GM06990 (cell line): Measurements from ENCODE around the gene SRC.
"Not testable (repeated sequence)": the region's sequence is repeated elsewhere in the genome, so short reads cannot be mapped to it uniquely, and the experiment has no call there.

Source experiments
- DNase-seq: peaks from one replicate; pipeline ENCODE4 v3.0.0-alpha.2; 2011; ENCODE audit not compliant: insufficient read length; ENCODE audit errors: extremely low read depth
- H3K27me3 ChIP-seq: replicated peaks from 2 replicates; pipeline ENCODE4 v1.6.0; 2011; ENCODE audit warnings: low read length; ENCODE audit not compliant: control insufficient read depth, insufficient read depth
- H3K36me3 ChIP-seq: 2 replicates; pipeline ENCODE4 v1.5.1; 2011; ENCODE audit warnings: low read length; ENCODE audit not compliant: control insufficient read depth, insufficient read depth
- H3K4me3 ChIP-seq: replicated peaks from 2 replicates; pipeline ENCODE4 v1.5.1; 2011; ENCODE audit warnings: low read depth, mild to moderate bottlenecking, control low read depth, low read length
- TF ChIP-seq, protein P1 (sequence below): IDR thresholded peaks from 2 replicates; pipeline ENCODE4 v1.5.1; 2011; ENCODE audit warnings: low read length, control low read depth, mild to moderate bottlenecking, inconsistent platforms; ENCODE audit not compliant: insufficient read depth, poor library complexity, severe bottlenecking

The SRC gene

GRCh38 chr20:37339208-37339607 lies 6.7 kb upstream of the SRC start:
- DNase-seq, result no peak
- H3K27me3 ChIP-seq, result no peaks in the 10 kb centered on the region
- H3K36me3 ChIP-seq, result no peaks in the 10 kb centered on the region
- no peak overlapping the region for H3K4me3 ChIP-seq
- TF ChIP-seq, protein P1, sequence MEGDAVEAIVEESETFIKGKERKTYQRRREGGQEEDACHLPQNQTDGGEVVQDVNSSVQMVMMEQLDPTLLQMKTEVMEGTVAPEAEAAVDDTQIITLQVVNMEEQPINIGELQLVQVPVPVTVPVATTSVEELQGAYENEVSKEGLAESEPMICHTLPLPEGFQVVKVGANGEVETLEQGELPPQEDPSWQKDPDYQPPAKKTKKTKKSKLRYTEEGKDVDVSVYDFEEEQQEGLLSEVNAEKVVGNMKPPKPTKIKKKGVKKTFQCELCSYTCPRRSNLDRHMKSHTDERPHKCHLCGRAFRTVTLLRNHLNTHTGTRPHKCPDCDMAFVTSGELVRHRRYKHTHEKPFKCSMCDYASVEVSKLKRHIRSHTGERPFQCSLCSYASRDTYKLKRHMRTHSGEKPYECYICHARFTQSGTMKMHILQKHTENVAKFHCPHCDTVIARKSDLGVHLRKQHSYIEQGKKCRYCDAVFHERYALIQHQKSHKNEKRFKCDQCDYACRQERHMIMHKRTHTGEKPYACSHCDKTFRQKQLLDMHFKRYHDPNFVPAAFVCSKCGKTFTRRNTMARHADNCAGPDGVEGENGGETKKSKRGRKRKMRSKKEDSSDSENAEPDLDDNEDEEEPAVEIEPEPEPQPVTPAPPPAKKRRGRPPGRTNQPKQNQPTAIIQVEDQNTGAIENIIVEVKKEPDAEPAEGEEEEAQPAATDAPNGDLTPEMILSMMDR, result no peak

DNA sequence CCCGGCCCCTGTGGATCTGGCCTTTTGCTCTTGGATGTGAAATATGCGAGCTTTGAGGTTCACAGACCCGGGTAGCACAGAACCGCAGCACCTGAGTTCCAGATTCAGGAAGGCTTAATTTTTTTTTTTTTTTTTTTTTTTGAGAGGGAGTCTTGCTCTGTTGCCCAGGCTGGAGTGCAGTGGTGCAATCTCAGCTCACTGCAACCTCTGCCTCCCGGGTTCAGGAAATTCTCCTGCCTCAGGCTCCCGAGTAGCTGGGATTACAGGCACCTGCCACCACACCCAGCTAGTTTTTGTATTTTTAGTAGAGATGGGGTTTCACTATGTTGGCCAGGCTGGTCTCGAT lies 6.2 kb upstream of the SRC start:
- not testable (repeated sequence) for H3K27me3 ChIP-seq, DNase-seq, H3K4me3 ChIP-seq, H3K36me3 ChIP-seq

GRCh38 chr20:37340998-37341397 lies 4.9 kb upstream of the SRC start:
- Histone ChIP-seq H3K36me3 (no peaks in the 10 kb centered on the region), H3K27me3 (no peaks in the 10 kb centered on the region), H3K4me3 (no peak overlapping the region)
- DNase-seq, result no peak
- TF ChIP-seq, protein P1, result no peak

GRCh38 chr20:37341632-37342031 lies 4.3 kb upstream of the SRC start:
- H3K27me3 ChIP-seq, result no peaks in the 10 kb centered on the region
- no peaks in the 10 kb centered on the region for H3K36me3 ChIP-seq
- no peak for DNase-seq
- TF ChIP-seq, protein P1, result no peak
- no peak overlapping the region for H3K4me3 ChIP-seq

GRCh38 chr20:37342231-37343177 lies 3.4 kb upstream of the SRC start:
- TF ChIP-seq, protein P1, result peak; percentile 43
- Histone ChIP-seq H3K27me3 (no peaks in the 10 kb centered on the region), H3K36me3 (peaks cover 2% of the 10 kb centered on the region; the same call in 1 of the 2 replicates), H3K4me3 (no peak overlapping the region)
- no peak for DNase-seq

GRCh38 chr20:37343212-37343993 lies 2.5 kb upstream of the SRC start:
- TF ChIP-seq, protein P1, result no peak
- no peak for DNase-seq
- Histone ChIP-seq H3K27me3 (no peaks in the 10 kb centered on the region), H3K36me3 (peaks cover 5% of the 10 kb centered on the region), H3K4me3 (no peak overlapping the region)
